Panc1 (cell line): ENCODE data around the gene SMIM5. TPM values are rescaled to one million over a fixed set of nuclear protein-coding genes. Genes with fewer than 3 reads are reported as not detected.

Experiments used
- ATAC-seq: fragments of 200-7000 bp; cut with Tn5 transposase; 2 replicates; pipeline ENCODE4 v1.9.1; 2020; ENCODE audit warnings: mild to moderate bottlenecking, moderate library complexity
- BruUV-seq: library from RNA; stranded (reverse); fragments of 400-500 nt; replicated peaks from 2 replicates; lab custom pipeline; 2021; lab: Mats Ljungman, UMichigan
- CTCF ChIA-PET: fragments of 300-600 bp; sonication (Branson Sonifier 250); formaldehyde crosslinking; loops from one replicate; lab custom pipeline; 2022; ENCODE audit warnings: antibody characterized with exemption; lab: Charles Lee
- POLR2A ChIA-PET: fragments of 300-600 bp; sonication (Branson Sonifier 250); formaldehyde crosslinking; loops from one replicate; lab custom pipeline; 2022; ENCODE audit warnings: antibody characterized with exemption; lab: Charles Lee
- DNase-seq: peaks from one replicate; pipeline ENCODE4 v3.0.0-alpha.2; 2010; ENCODE audit warnings: low read depth, low spot score
- H3K27ac ChIP-seq: 2 replicates; pipeline ENCODE4 v1.5.1; 2011; ENCODE audit warnings: mild to moderate bottlenecking, low read length, inconsistent platforms
- H3K27me3 ChIP-seq: fragments of 200-500 bp; sonication (Bioruptor generic); 2 replicates; pipeline ENCODE4 v1.6.0; 2014; ENCODE audit warnings: low read length, inconsistent platforms; ENCODE audit not compliant: control insufficient read depth, insufficient read depth
- H3K36me3 ChIP-seq: fragments of 200-500 bp; sonication (Bioruptor generic); 2 replicates; pipeline ENCODE4 v1.5.1; 2014; ENCODE audit warnings: inconsistent platforms, mild to moderate bottlenecking, low read length, moderate library complexity; ENCODE audit not compliant: control insufficient read depth, insufficient read depth
- H3K4me1 ChIP-seq: 2 replicates; pipeline ENCODE4 v1.5.1; 2011; ENCODE audit warnings: inconsistent platforms, mild to moderate bottlenecking, low read length, moderate library complexity; ENCODE audit not compliant: control insufficient read depth, insufficient read depth
- H3K4me3 ChIP-seq, 2 experiments: 2 replicates each; pipeline ENCODE4 v1.5.1; 2011 to 2012; ENCODE audit warnings: low read depth in 2 of 2, low read length in 2 of 2, mild to moderate bottlenecking in 2 of 2, inconsistent platforms in 1 of 2, moderate library complexity in 1 of 2
- H3K9me3 ChIP-seq: fragments of 200-500 bp; sonication (Bioruptor generic); 2 replicates; pipeline ENCODE4 v1.5.1; 2014; ENCODE audit warnings: low read depth, mild to moderate bottlenecking, inconsistent platforms, low read length, moderate library complexity; ENCODE audit not compliant: control insufficient read depth, insufficient read depth
- CTCF ChIP-seq: fragments of 450-650 bp; IDR thresholded peaks from 2 replicates; pipeline ENCODE4 v1.5.1; 2017; ENCODE audit warnings: mild to moderate bottlenecking
- POLR2AphosphoS5 ChIP-seq: IDR thresholded peaks from 2 replicates; pipeline ENCODE4 v1.6.1; 2012; ENCODE audit warnings: mild to moderate bottlenecking, low read depth, low read length, moderate library complexity
- REST ChIP-seq, 2 experiments: IDR thresholded peaks; 2 replicates each; pipeline ENCODE4 v1.6.1; 2011 to 2012; ENCODE audit warnings: low read depth in 2 of 2, control low read depth in 1 of 2, low read length in 1 of 2, mild to moderate bottlenecking in 1 of 2, moderate library complexity in 1 of 2; ENCODE audit not compliant: insufficient read depth in 1 of 2
- SIN3A ChIP-seq: IDR thresholded peaks from 2 replicates; pipeline ENCODE4 v1.6.1; 2012; ENCODE audit warnings: low read depth, mild to moderate bottlenecking, low read length, moderate library complexity, borderline replicate concordance; ENCODE audit not compliant: insufficient read depth
- in situ Hi-C: cut with HindIII; loops from 2 replicates; pipeline ENCODE4 v1.10.0; 2016; ENCODE audit warnings: low sequenced_read_pairs, low pct_unique_long_range_greater_than_20kb
- intact Hi-C: fragments of 100-400 bp; cut with micrococcal nuclease; formaldehyde crosslinking; loops from one replicate; pipeline ENCODE4 v1.10.0; 2022; ENCODE audit not compliant: unreplicated experiment
- total RNA-seq: library from RNA; stranded (reverse); gene quantifications from one replicate; pipeline ENCODE4 v1.2.1, GENCODE V29; 2021; ENCODE audit not compliant: unreplicated experiment

Gene SMIM5
- total RNA-seq, 1 experiment from 2014 or later, result 0.10 TPM

- in situ Hi-C loops, result no loop called here
- no peaks in the 10 kb centered on the region for H3K27me3 ChIP-seq
- POLR2A ChIA-PET, result interaction anchor here (0.6 to 1.2 kb wide), 2 partner anchors 13 to 146 kb away, joined by 3 to 4 read pairs; no protein-coding TSS in a partner anchor
Observed at GRCh38 chr17:75633486-75634375, 497 bp downstream of the SMIM5 start.

More at GRCh38 chr17:75633486-75634375, 497 bp downstream of the SMIM5 start:
- Histone ChIP-seq H3K9me3 (no peaks in the 10 kb centered on the region), H3K36me3 (no peaks in the 10 kb centered on the region), H3K27ac (peak overlapping the region; percentile 65), H3K4me1 (peaks cover 25% of the 10 kb centered on the region), H3K4me3 (no peak overlapping the region)
- CTCF ChIA-PET, result interaction anchor here (0.6 to 5.5 kb wide), 20 partner anchors 9 to 221 kb away, joined by 3 to 86 read pairs (median 4); partner anchors contain the start of genes ITGB4, LLGL2, TMEM94 and WBP2
- TF ChIP-seq POLR2AphosphoS5 (no peak), SIN3A (peak; percentile 97), CTCF (peak; percentile 78), REST (IDR thresholded peaks at IDR 0.05; ENCODE audit: insufficient read depth in 1 of 2, low read depth in 2 of 2, low read length in 1 of 2) (no peak)
- BruUV-seq, result no TSS peak
- intact Hi-C loops, result loop anchor here (1.0 kb wide), 1 partner anchor 115 kb away; no protein-coding TSS in a partner anchor
- ATAC-seq (peak; percentile 82), DNase-seq (peak; percentile 30)
